BJ (cell line): ENCODE results near the gene SNAPC2. TPM values are rescaled to one million over a fixed set of nuclear protein-coding genes. Genes with fewer than 3 reads are reported as not detected.

ENCODE experiments used
- CTCF ChIA-PET: fragments of 350-600 bp; formaldehyde crosslinking; extraction: SDS; loops from one replicate; lab custom pipeline; 2021; ENCODE audit warnings: antibody characterized with exemption, inconsistent platforms; lab: Yijun Ruan, JAX
- POLR2A ChIA-PET: fragments of 300-600 bp; sonication (Branson Sonifier 250); formaldehyde crosslinking; extraction: SDS; loops from one replicate; lab custom pipeline; 2021; ENCODE audit warnings: antibody characterized with exemption; lab: Charles Lee
- DNase-seq: peaks from one replicate; pipeline ENCODE4 v3.0.0-alpha.2; 2011; ENCODE audit warnings: low read depth
- H3K27me3 ChIP-seq: 2 replicates; pipeline ENCODE4 v1.6.0; 2011; ENCODE audit warnings: low read length; ENCODE audit not compliant: control insufficient read depth, insufficient read depth
- H3K36me3 ChIP-seq: 2 replicates; pipeline ENCODE4 v1.5.1; 2011; ENCODE audit warnings: low read length; ENCODE audit not compliant: control insufficient read depth, insufficient read depth
- H3K4me3 ChIP-seq: 2 replicates; pipeline ENCODE4 v1.5.1; 2011; ENCODE audit warnings: low read depth, mild to moderate bottlenecking, control low read depth, low read length
- polyA plus RNA-seq: library from polyadenylated mRNA; depleted of rRNA; stranded (reverse); fragments of >200 nt; gene quantifications from 2 replicates; pipeline ENCODE4 v1.2.3, GENCODE V29; 2011
- TF ChIP-seq, protein P1 (sequence below): IDR thresholded peaks from 2 replicates; pipeline ENCODE4 v1.5.1; 2011; ENCODE audit warnings: low read depth, mild to moderate bottlenecking, control low read depth, inconsistent platforms, low read length, moderate library complexity; ENCODE audit not compliant: insufficient read depth

The SNAPC2 gene
- polyA plus RNA-seq, 1 experiment, result 28.2 TPM

DNA sequence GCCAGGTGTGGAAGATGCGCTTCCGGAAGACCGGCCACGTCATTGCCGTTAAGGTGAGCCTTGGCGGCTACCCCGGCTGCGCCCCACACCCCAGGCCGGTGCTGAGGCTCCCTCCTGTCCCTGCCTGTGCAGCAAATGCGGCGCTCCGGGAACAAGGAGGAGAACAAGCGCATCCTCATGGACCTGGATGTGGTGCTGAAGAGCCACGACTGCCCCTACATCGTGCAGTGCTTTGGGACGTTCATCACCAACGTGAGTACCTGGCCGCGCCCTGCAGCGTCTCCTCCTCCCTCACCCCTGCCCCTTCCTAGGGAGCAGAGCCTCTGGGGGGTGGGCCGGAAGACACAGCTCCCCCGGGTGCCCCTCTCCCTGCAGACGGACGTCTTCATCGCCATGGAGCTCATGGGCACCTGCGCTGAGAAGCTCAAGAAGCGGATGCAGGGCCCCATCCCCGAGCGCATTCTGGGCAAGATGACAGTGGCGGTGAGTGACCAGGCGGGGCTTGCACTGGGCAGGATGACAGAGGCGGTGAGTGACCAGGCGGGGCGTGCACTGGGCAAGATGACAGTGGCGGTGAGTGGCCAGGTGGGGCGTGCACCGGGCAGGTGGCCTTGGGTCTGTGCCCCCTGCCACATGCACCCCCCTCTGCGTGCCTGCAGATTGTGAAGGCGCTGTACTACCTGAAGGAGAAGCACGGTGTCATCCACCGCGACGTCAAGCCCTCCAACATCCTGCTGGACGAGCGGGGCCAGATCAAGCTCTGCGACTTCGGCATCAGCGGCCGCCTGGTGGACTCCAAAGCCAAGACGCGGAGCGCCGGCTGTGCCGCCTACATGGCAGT, 9.6 kb upstream of the SNAPC2 start:
- TF ChIP-seq, protein P1, sequence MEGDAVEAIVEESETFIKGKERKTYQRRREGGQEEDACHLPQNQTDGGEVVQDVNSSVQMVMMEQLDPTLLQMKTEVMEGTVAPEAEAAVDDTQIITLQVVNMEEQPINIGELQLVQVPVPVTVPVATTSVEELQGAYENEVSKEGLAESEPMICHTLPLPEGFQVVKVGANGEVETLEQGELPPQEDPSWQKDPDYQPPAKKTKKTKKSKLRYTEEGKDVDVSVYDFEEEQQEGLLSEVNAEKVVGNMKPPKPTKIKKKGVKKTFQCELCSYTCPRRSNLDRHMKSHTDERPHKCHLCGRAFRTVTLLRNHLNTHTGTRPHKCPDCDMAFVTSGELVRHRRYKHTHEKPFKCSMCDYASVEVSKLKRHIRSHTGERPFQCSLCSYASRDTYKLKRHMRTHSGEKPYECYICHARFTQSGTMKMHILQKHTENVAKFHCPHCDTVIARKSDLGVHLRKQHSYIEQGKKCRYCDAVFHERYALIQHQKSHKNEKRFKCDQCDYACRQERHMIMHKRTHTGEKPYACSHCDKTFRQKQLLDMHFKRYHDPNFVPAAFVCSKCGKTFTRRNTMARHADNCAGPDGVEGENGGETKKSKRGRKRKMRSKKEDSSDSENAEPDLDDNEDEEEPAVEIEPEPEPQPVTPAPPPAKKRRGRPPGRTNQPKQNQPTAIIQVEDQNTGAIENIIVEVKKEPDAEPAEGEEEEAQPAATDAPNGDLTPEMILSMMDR, result no peak
- POLR2A ChIA-PET, result no interaction called here
- Histone ChIP-seq H3K36me3 (peaks cover 18% of the 10 kb centered on the region), H3K4me3 (no peak overlapping the region), H3K27me3 (no peaks in the 10 kb centered on the region)
- CTCF ChIA-PET, result interaction anchor here (2.2 kb wide), 1 partner anchor 8 kb away, joined by 9 read pairs; no protein-coding TSS in a partner anchor
- DNase-seq, result no peak

DNA sequence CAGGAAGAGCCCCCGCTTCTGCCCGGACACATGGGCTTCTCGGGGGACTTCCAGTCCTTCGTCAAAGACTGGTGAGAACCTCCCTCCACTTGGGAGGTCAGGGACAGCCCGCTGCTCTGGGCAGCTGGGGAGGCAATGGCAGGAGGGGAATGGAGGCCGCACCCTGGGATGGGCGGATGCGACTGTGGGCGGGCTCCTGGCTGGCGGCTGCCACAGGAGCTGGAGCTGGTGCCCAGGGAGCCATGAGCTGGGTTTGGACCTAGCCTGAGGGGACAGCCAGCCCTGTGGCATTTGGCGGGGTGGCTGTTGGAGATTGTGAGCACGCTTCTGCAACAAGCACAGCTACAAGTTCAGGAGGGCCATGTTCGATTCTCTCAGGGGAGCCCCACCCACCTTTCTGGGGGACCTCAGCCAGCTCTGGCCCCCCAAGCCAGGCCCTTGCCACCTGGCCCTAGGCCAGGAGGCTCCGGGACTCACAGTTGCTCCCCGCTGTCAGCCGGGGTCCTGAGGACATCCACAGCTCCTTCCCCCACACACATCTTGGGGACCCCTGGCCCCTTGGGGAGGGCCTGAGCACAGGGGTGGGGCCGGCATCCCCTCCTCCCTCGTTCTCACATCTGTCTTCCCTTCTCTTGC, 8.5 kb upstream of the SNAPC2 start:
- no peaks in the 10 kb centered on the region for H3K27me3 ChIP-seq
- POLR2A ChIA-PET, result no interaction called here
- TF ChIP-seq, protein P1, result no peak
- CTCF ChIA-PET, result interaction anchor here (0.6 to 1.0 kb wide), 2 partner anchors 20 to 231 kb away, joined by 3 to 4 read pairs; partner anchors contain the start of gene TRAPPC5
- peaks cover 15% of the 10 kb centered on the region for H3K36me3 ChIP-seq
- no peak for DNase-seq
- no peak overlapping the region for H3K4me3 ChIP-seq

DNA sequence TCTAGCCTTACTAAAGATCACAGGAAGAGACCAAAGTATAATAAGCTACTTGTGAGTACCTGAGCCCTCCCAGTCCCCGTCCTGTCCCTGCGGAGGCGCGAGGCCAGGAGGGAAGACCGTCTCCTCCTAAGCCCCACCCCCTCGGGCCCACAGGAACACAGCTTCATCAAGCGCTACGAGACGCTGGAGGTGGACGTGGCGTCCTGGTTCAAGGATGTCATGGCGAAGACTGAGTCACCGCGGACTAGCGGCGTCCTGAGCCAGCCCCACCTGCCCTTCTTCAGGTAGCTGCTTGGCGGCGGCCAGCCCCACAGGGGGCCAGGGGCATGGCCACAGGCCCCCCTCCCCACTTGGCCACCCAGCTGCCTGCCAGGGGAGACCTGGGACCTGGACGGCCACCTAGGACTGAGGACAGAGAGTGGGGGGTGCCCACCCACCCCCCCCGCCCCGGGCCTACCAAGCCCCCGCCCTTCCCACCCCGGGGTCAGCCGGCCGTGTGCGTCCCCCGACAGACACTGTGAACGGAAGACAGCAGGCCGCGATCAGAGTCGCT, 7.9 kb upstream of the SNAPC2 start:
- CTCF ChIA-PET, result interaction anchor here (1.0 kb wide), 2 partner anchors 9 to 231 kb away, joined by 3 to 4 read pairs; partner anchors contain the start of genes MAP2K7 and TRAPPC5
- H3K27me3 ChIP-seq, result no peaks in the 10 kb centered on the region
- TF ChIP-seq, protein P1, result no peak
- peaks cover 15% of the 10 kb centered on the region for H3K36me3 ChIP-seq
- no peak overlapping the region for H3K4me3 ChIP-seq
- POLR2A ChIA-PET, result no interaction called here
- DNase-seq, result no peak

DNA sequence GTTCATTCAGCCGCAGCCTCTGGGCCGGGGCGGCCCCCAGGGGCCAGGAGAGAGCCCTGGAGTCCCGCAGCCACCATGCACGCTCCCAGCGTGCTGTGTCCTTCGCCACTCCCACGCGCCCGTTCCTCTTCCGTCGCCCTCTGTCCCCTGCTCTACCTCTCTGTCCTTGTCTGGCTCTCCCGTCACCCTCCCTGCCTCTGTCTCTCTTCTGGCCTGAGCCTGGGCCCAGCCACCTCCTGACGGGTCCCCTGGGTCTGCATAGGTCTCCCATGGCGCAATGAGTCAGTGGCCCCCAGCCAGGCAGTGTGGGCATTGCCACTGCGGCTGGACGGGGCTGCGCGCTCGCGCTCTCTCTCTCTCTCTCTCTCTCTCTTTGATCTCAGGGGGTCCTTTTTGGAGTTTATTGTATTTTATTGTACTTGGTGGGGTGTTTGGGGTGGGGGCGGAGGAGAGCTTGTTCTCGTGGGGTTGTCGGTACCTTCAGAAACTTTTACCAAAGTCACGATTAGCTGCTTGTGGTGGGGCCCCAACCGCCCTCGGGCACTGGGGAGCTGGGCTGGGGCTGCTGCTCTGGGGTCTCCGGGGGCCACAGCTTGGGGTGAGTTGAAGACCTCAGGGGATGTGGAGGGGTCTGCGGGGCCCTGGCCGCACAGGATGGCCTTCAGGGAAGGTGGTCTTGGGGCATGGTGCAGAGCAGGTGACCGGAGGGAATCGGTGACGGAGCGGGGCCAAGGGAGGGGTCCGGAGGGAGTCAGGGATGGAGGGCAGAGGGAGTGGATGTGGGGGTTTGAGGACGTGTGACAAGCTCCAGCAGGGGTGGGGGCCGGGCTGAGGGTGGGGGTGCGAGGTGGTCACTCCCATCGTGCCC, 7.2 kb upstream of the SNAPC2 start:
- TF ChIP-seq, protein P1, result no peak
- Histone ChIP-seq H3K4me3 (no peak overlapping the region), H3K36me3 (peaks cover 15% of the 10 kb centered on the region), H3K27me3 (no peaks in the 10 kb centered on the region)
- DNase-seq, result no peak
- ChIA-PET CTCF (interaction anchor here (0.7 to 1.0 kb wide), 2 partner anchors 9 to 113 kb away, joined by 3 to 4 read pairs; partner anchors contain the start of gene MAP2K7), POLR2A (no interaction called here)
